ENCODE data around the gene RAG2.
"Not testable (repeated sequence)": the region's sequence is repeated elsewhere in the genome, so short reads cannot be mapped to it uniquely, and the experiment has no call there.

RAG2 gene

DNA sequence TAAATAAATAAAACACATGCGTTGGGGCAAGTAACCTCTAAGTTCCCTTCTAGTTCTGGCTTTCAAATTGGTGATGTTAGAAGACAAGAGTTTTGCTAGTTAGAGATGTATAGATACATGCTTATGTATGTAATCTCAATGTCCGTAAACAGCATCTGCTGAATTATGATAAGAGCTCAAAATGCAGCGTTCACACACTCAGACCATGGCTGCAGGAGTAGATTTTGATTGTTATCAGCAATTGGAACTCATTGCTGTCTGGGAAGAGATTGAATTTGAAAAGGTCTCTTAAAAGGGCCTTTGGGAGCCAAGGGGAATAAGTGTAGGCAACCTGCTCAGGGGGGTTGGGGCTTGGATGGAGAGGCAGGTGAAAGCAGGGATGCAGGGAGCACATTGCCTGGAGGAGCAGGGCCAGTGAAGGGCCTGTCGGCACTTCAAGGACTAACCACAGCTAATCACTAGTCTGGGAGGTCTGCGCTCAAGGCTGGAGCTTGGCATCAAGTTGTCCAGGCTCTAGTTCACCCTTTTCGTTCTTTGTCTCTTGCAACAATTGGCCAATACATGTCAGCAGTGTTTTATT is 32.9 kb downstream of the RAG2 start:
- Histone ChIP-seq H3K9ac (ENCODE audit: low read length) (no peak overlapping the region), H3K27me3 (ENCODE audit: control insufficient read depth, insufficient read depth, low read length) (peaks cover 4% of the 10 kb centered on the region), H3K4me1 (ENCODE audit: control insufficient read depth, insufficient read depth, low read length) (no peaks in the 10 kb centered on the region), H3K36me3 (ENCODE audit: control insufficient read depth, insufficient read depth, low read length) (no peaks in the 10 kb centered on the region), H3K4me3 (ENCODE audit: low read length) (no peak overlapping the region), H3K9me3 (ENCODE audit: control insufficient read depth, low read length) (no peaks in the 10 kb centered on the region)

DNA sequence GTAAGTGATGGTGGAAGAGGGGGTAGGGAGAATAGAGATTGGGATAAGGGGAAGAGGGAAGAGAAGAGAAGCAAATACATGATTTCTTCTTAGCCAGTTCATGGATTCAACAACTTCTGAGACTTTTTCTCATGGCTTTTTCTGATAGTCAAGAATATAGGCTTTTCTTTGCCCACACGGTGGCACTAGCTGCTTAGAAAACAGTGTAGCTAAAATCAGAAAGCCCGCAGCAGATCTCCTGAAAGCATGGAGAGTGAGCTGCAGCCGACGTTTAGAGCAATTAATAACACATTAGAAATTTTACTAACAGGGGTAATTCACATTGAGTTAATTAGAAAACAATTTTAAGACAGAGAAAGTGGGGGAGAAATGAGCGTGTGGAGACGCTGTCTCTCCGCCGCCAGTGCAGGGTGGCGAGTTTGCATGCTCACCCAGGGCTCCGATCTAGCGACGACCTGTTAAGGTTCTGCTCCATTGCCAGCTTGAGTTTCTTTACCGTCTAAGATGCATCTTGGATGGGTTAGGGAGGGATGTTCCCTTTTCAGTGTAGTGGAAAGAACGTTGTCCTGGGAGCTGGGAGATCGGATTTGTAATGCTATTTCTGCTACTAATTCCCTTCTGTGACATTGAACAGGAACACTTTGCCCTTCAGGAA is 33.5 kb downstream of the RAG2 start:
- H3K9me3 ChIP-seq (ENCODE audit: control insufficient read depth, low read length), result no peaks in the 10 kb centered on the region
- no peaks in the 10 kb centered on the region for H3K4me1 ChIP-seq (ENCODE audit: control insufficient read depth, insufficient read depth, low read length)
- no peak overlapping the region for H3K9ac ChIP-seq (ENCODE audit: low read length)
- H3K36me3 ChIP-seq (ENCODE audit: control insufficient read depth, insufficient read depth, low read length), result no peaks in the 10 kb centered on the region
- peaks cover 4% of the 10 kb centered on the region for H3K27me3 ChIP-seq (ENCODE audit: control insufficient read depth, insufficient read depth, low read length)
- peak overlapping the region; percentile 7 for H3K4me3 ChIP-seq (ENCODE audit: low read length)

DNA sequence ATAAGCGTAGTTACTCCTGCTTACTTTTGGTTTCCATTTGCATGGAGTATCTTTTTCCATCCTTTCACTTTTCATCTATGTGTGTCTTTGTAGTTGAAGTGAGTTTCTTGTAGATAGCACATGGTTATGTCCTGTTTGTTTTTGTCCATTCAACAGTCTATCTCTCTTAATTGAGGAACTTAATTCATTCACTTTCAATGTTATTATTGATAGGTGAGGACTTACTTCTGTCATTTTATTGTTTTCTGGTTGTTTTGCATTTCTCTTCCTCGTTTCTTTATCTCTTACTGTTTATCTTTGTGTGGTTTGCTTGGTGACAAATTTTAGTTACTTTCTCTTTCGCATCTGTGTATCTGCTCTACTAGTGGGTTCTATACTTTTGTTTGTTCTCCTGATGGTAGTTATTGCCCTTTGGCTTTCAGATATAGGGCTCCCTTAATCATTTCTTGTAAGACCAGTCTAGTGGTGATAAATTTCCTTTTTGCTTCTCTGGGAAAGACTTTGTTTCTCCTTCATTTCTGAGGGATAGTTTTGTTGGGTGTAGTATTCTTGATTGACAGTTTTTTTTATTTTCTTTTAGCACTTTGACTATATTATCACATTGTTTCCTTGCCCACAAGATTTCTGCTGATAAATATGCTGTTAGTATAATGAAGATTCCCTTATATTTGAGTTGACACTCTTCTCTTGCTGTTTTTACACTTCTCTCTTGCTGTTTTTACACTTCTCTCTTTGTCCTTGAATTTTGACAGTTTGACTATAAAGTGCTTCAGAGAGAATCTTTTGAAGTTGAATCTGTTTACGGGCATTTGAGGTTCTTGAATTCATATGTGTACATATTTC is 39.2 kb downstream of the RAG2 start:
- no peaks in the 10 kb centered on the region for H3K36me3 ChIP-seq (ENCODE audit: control insufficient read depth, insufficient read depth, low read length)
- H3K4me3 ChIP-seq (ENCODE audit: low read length), result no peak overlapping the region
- no peak overlapping the region for H3K9ac ChIP-seq (ENCODE audit: low read length)
- H3K4me1 ChIP-seq (ENCODE audit: control insufficient read depth, insufficient read depth, low read length), result no peaks in the 10 kb centered on the region
- no peaks in the 10 kb centered on the region for H3K27me3 ChIP-seq (ENCODE audit: control insufficient read depth, insufficient read depth, low read length)
- no peaks in the 10 kb centered on the region for H3K9me3 ChIP-seq (ENCODE audit: control insufficient read depth, low read length)

DNA sequence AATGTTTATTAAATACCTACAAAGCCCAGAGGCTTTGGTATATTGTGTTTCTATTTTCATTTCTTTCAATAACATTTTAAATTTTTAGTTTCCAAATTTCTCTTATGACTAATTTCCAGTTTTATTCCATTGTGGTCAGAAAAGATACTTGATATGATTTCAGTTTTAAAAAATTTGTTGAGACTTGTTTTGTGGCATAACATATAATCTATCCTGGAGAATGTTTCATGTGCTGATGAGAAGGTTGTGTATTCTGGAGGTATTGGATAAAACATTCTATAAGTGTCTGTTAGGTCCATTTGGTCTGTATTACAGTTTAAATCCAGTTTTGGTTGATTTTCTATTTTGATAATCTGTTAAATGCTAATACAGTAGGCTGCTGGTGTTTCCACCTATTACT is 40.0 kb downstream of the RAG2 start:
- Histone ChIP-seq H3K27me3 (ENCODE audit: control insufficient read depth, insufficient read depth, low read length) (no peaks in the 10 kb centered on the region), H3K4me3 (ENCODE audit: low read length) (no peak overlapping the region), H3K4me1 (ENCODE audit: control insufficient read depth, insufficient read depth, low read length) (no peaks in the 10 kb centered on the region)

DNA sequence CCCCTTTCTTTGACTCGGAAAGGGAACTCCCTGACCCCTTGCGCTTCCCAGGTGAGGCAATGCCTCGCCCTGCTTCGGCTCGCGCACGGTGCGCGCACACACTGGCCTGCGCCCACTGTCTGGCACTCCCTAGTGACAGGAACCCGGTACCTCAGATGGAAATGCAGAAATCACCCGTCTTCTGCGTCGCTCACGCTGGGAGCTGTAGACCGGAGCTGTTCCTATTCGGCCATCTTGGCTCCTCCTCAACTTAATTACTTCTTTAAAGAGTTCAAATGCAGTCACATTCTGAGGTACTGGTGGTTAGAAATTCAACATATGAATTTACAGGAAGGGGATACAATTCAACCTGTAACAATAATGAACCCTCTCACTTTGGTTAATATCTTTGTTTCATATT is 40.6 kb downstream of the RAG2 start:
- not testable (repeated sequence) for H3K27me3 ChIP-seq (ENCODE audit: control insufficient read depth, insufficient read depth, low read length); H3K9ac ChIP-seq (ENCODE audit: low read length); H3K9me3 ChIP-seq (ENCODE audit: control insufficient read depth, low read length); H3K36me3 ChIP-seq (ENCODE audit: control insufficient read depth, insufficient read depth, low read length); H3K4me3 ChIP-seq (ENCODE audit: low read length); H3K4me1 ChIP-seq (ENCODE audit: control insufficient read depth, insufficient read depth, low read length)

More for the DNA sequence above, 40.0 kb downstream of the RAG2 start:
- no peaks in the 10 kb centered on the region for H3K9me3 ChIP-seq (ENCODE audit: control insufficient read depth, low read length)
- no peak overlapping the region for H3K9ac ChIP-seq (ENCODE audit: low read length)
- H3K36me3 ChIP-seq (ENCODE audit: control insufficient read depth, insufficient read depth, low read length), result no peaks in the 10 kb centered on the region

DNA sequence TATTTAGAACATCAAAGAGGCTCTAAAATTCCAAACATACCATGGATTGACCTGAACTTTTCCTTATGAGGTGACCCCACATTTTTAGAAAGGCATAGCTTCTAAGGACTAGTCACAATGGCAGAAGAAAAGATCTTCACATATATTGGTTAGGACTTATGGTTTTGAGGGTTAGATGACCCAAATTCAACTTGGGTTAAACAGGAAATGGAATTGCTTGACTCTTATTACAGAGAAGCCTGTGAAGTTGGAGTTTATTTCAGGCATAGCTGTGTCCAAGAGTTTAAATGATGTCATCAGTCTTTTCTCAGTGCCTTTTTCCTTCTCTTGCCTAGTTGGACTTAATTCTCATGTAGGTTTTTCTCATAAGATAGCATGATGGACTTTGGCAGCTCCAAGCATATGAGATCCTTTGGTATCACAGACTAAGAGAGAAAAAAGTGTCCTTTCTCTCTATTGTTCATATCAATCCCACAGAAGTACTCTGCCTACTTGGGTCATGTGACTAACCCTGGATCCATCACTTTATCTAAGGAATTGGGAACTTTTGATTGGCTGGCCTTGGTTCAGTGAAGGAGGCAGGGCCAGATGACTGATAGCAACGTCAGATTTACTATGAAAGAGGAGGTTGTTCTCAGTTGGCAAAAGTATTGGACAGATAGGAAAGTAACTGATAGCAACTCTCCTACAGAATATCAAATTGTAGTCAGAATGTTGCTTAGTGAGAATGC is 47.5 kb downstream of the RAG2 start:
- no peak overlapping the region for H3K9ac ChIP-seq (ENCODE audit: low read length)
- no peaks in the 10 kb centered on the region for H3K27me3 ChIP-seq (ENCODE audit: control insufficient read depth, insufficient read depth, low read length)
- H3K4me1 ChIP-seq (ENCODE audit: control insufficient read depth, insufficient read depth, low read length), result no peaks in the 10 kb centered on the region
- H3K36me3 ChIP-seq (ENCODE audit: control insufficient read depth, insufficient read depth, low read length), result no peaks in the 10 kb centered on the region
- H3K4me3 ChIP-seq (ENCODE audit: low read length), result no peak overlapping the region
- no peaks in the 10 kb centered on the region for H3K9me3 ChIP-seq (ENCODE audit: control insufficient read depth, low read length)

Measured in mucosa of stomach (tissue), 1 donor.